Vagina (tissue), 2 donors: ENCODE measurements around the gene CYP46A1. TPM values are rescaled to one million over a fixed set of nuclear protein-coding genes. Genes with fewer than 3 reads are reported as not detected.

Experiments
- DNase-seq, 2 donors: peaks; one replicate each; pipeline ENCODE4 v3.0.0-alpha.2; 2017; ENCODE audit errors: extremely low spot score in 2 of 2
- H3K27ac ChIP-seq: fragments of 200-600 bp; sonication (generic); one replicate; pipeline ENCODE4 v1.5.1; 2019
- H3K27me3 ChIP-seq: fragments of 200-600 bp; sonication (generic); one replicate; pipeline ENCODE4 v1.5.1; 2019
- H3K36me3 ChIP-seq, 2 donors: fragments of 200-600 bp; sonication (generic); one replicate each; pipeline ENCODE4 v1.5.1; 2017 to 2019
- H3K4me1 ChIP-seq: fragments of 200-600 bp; sonication (generic); one replicate; pipeline ENCODE4 v1.5.1; 2019
- H3K4me3 ChIP-seq, 2 donors: fragments of 200-600 bp; sonication (generic); 1 replicate in 1 of 2; 2 replicates in 1 of 2; pipeline ENCODE4 v1.5.1; 2016 to 2019
- H3K9me3 ChIP-seq: fragments of 200-600 bp; sonication (generic); one replicate; pipeline ENCODE4 v1.5.1; 2019
- POLR2A ChIP-seq, 2 donors: fragments of 450-650 bp; IDR thresholded peaks; one replicate each; pipeline ENCODE4 v1.6.1; 2017; ENCODE audit warnings: antibody characterized with exemption in 2 of 2, mild to moderate bottlenecking in 2 of 2, moderate library complexity in 2 of 2
- POLR2AphosphoS5 ChIP-seq, 2 donors: sonication (generic); formaldehyde crosslinking; IDR thresholded peaks; one replicate each; pipeline ENCODE4 v1.9.0; 2017; ENCODE audit warnings: antibody characterized with exemption in 2 of 2, mild to moderate bottlenecking in 2 of 2, low read depth in 1 of 2; ENCODE audit not compliant: insufficient read depth in 1 of 2
- intact Hi-C: fragments of 100-400 bp; cut with DNase I; formaldehyde crosslinking; loops from one replicate; pipeline ENCODE4 v1.15.1; 2023
- total RNA-seq: library from RNA; depleted of rRNA; stranded (reverse); fragments of >200 nt; gene quantifications from one replicate; pipeline ENCODE4 v1.2.3, GENCODE V29; 2016
- TF ChIP-seq, protein P1 (sequence below), 3 experiments: fragments of 450-650 bp in 2 of 3; fragments of 200-600 bp in 1 of 3; sonication (generic) in 1 of 3; IDR thresholded peaks; one replicate each; pipeline ENCODE4 v1.5.1; 2017 to 2019; ENCODE audit warnings: antibody characterized with exemption in 3 of 3, mild to moderate bottlenecking in 2 of 3, moderate library complexity in 2 of 3

CYP46A1 gene
- total RNA-seq, 1 donor from 2014 or later, result 1.2 TPM

DNA sequence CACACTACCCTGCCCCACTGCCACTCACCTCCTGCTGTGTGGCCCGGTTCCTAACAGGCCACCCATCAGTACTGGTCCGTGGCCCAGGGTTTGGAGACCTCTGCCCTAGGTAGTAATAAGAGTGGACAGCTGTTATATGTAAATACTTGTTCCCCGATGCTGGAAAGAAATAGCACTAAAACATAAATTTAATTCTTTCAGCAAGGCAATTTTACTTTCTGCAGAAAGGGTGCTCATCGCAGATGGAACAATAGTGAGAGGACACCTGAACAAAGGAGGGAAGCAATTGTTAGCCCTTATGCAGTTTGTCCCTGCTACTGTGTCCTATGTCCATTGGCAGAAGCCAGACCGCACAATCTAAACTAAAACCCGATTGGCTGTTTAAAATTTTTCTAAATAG is 5.9 kb upstream of the CYP46A1 start:
- no peaks in the 10 kb centered on the region for H3K27me3 ChIP-seq
- TF ChIP-seq POLR2AphosphoS5 (IDR thresholded peaks at IDR 0.05; ENCODE audit: insufficient read depth in 1 of 2, low read depth in 1 of 2) (no peak), POLR2A (IDR thresholded peaks at IDR 0.05) (no peak)
- TF ChIP-seq, protein P1, sequence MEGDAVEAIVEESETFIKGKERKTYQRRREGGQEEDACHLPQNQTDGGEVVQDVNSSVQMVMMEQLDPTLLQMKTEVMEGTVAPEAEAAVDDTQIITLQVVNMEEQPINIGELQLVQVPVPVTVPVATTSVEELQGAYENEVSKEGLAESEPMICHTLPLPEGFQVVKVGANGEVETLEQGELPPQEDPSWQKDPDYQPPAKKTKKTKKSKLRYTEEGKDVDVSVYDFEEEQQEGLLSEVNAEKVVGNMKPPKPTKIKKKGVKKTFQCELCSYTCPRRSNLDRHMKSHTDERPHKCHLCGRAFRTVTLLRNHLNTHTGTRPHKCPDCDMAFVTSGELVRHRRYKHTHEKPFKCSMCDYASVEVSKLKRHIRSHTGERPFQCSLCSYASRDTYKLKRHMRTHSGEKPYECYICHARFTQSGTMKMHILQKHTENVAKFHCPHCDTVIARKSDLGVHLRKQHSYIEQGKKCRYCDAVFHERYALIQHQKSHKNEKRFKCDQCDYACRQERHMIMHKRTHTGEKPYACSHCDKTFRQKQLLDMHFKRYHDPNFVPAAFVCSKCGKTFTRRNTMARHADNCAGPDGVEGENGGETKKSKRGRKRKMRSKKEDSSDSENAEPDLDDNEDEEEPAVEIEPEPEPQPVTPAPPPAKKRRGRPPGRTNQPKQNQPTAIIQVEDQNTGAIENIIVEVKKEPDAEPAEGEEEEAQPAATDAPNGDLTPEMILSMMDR (IDR thresholded peaks at IDR 0.05), result no peak
- no peaks in the 10 kb centered on the region for H3K36me3 ChIP-seq
- intact Hi-C loops, result no loop called here
- H3K27ac ChIP-seq, result no peak overlapping the region
- DNase-seq, result no peak
- H3K4me1 ChIP-seq, result peaks cover 7% of the 10 kb centered on the region
- H3K9me3 ChIP-seq, result no peaks in the 10 kb centered on the region
- H3K4me3 ChIP-seq, result no peak overlapping the region

DNA sequence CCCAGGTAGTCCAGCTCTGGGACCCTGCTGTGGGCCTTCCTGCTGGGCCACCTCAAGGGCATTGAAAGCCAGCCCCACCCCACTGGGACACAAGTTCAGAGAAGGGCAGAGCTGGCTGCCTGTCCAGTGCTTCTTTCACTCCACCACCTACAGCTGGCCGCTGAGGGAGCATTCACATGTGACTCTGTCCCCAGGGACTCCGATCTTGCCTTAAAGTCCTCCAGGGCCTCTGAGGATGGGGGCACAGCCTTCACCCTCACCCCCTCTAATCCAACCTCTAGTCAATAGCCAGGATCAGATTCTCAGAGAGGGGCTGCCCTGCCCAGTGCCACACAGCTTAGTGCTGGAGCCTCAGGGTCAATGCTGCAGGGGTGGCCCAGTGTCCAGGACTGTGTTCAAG is 5.0 kb upstream of the CYP46A1 start:
- intact Hi-C loops, result no loop called here
- no peaks in the 10 kb centered on the region for H3K27me3 ChIP-seq

DNA sequence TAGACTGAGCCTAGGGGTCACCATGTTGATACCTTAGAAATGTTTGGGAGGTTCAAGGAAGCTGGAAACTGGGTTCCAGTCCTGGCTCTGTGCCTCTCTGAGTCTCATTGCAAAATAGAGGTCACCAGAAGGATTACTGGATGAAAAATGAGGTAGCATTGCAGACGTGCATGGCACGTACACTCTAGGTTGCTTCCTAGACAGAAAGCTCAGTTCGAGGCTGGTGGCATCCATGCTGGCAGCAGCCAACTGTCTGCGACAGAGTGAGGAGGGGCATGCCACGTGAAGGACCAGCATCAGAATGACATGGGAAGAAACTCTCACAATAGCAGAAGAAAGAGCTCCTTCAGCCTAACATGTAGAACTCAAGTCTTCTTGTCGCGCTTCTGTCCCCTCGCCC is 4.6 kb upstream of the CYP46A1 start:
- no peak overlapping the region for H3K27ac ChIP-seq
- no peak for DNase-seq
- intact Hi-C loops, result no loop called here
- H3K4me3 ChIP-seq, result no peak overlapping the region
- no peaks in the 10 kb centered on the region for H3K27me3 ChIP-seq
- H3K36me3 ChIP-seq, result no peaks in the 10 kb centered on the region
- H3K4me1 ChIP-seq, result peaks cover 14% of the 10 kb centered on the region
- TF ChIP-seq, protein P1 (IDR thresholded peaks at IDR 0.05), result no peak
- TF ChIP-seq POLR2AphosphoS5 (IDR thresholded peaks at IDR 0.05; ENCODE audit: insufficient read depth in 1 of 2, low read depth in 1 of 2) (no peak), POLR2A (IDR thresholded peaks at IDR 0.05) (no peak)
- H3K9me3 ChIP-seq, result no peaks in the 10 kb centered on the region

More for the DNA sequence above, 5.0 kb upstream of the CYP46A1 start:
- Histone ChIP-seq H3K27ac (no peak overlapping the region), H3K9me3 (no peaks in the 10 kb centered on the region), H3K4me3 (no peak overlapping the region), H3K36me3 (no peaks in the 10 kb centered on the region), H3K4me1 (peaks cover 11% of the 10 kb centered on the region)
- TF ChIP-seq POLR2AphosphoS5 (IDR thresholded peaks at IDR 0.05; ENCODE audit: insufficient read depth in 1 of 2, low read depth in 1 of 2) (no peak), POLR2A (IDR thresholded peaks at IDR 0.05) (no peak)
- TF ChIP-seq, protein P1 (IDR thresholded peaks at IDR 0.05), result no peak
- DNase-seq, result no peak

DNA sequence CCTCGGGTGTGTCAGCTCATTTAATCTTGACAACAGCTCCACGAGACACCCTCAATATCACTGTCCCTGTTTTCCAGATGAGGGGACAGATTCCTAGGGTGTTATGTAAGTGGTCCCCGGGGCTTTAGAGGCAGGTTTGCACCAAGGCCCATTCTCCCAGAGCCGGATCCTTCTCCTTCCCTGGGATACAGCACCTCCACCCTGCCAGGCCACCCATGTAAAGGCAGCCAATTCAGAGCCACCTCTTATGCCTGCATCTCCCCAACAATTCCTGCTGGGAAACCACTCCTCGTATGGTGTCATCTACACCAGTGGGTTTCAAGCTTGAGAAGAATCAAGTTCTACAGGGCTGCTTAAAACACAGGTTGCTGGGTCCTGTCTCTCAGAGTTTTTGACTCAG is 4.1 kb upstream of the CYP46A1 start:
- DNase-seq, result no peak
- no peak overlapping the region for H3K4me3 ChIP-seq
- H3K27me3 ChIP-seq, result no peaks in the 10 kb centered on the region
- intact Hi-C loops, result loop anchor here (5.0 kb wide), 1 partner anchor 202 kb away; no protein-coding TSS in a partner anchor
- TF ChIP-seq POLR2AphosphoS5 (IDR thresholded peaks at IDR 0.05; ENCODE audit: insufficient read depth in 1 of 2, low read depth in 1 of 2) (no peak), POLR2A (IDR thresholded peaks at IDR 0.05) (no peak)
- TF ChIP-seq, protein P1 (IDR thresholded peaks at IDR 0.05), result no peak
- no peaks in the 10 kb centered on the region for H3K9me3 ChIP-seq
- no peaks in the 10 kb centered on the region for H3K36me3 ChIP-seq
- H3K27ac ChIP-seq, result no peak overlapping the region
- peaks cover 18% of the 10 kb centered on the region for H3K4me1 ChIP-seq

DNA sequence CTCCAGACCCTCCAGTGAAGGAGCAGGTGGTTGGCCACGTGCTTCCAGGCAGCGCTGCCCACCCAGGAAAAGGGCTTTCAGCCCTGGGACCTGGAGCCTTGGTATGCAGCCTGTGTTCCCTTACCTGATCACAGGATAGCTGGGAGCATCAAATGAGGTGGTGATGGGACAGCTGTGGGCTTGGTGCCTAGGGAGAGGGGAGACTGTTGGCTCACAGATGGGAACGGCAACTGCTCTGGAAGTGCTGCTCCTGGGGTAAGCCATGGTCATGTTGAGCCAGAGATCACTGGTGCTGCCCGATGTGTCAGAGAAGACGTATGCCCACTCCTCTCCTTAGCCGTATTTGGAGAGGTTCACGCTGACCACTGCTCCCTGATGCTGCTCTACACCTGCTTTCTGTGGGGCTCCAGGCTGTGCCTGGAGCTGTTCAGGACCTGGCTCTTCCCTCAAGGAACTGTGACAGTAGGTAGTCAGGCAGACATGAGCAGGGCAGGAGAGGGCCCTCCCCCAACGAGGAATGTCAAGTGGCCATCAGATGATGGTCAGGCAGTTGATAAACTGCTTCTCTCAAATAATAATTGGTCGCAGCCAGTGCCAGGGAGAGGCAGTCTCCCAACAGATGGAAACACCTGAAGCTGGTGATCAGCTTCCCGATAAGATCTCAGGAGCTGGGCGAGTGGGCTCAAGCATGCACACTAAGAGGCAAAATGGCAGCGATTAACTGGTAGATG is 2.8 kb upstream of the CYP46A1 start:
- intact Hi-C loops, result loop anchor here (5.0 kb wide), 1 partner anchor 201 kb away; no protein-coding TSS in a partner anchor

More for the DNA sequence above, 2.8 kb upstream of the CYP46A1 start:
- Histone ChIP-seq H3K27ac (no peak overlapping the region), H3K27me3 (no peaks in the 10 kb centered on the region), H3K4me1 (peaks cover 18% of the 10 kb centered on the region), H3K36me3 (no peaks in the 10 kb centered on the region), H3K4me3 (no peak overlapping the region), H3K9me3 (no peaks in the 10 kb centered on the region)
- DNase-seq, result no peak
- TF ChIP-seq POLR2A (IDR thresholded peaks at IDR 0.05), result no peak
- TF ChIP-seq POLR2AphosphoS5 (IDR thresholded peaks at IDR 0.05; ENCODE audit: insufficient read depth in 1 of 2, low read depth in 1 of 2), result no peak
- TF ChIP-seq, protein P1 (IDR thresholded peaks at IDR 0.05), result no peak
